Mesenchymal stem cell (in vitro differentiated cells and primary cell): ENCODE data around the gene NOXO1.
"Not testable (repeated sequence)": the region's sequence is repeated elsewhere in the genome, so short reads cannot be mapped to it uniquely, and the experiment has no call there.

Experiments used
- DNase-seq: peaks from one replicate; pipeline ENCODE4 v3.0.0-alpha.2; 2013
- H2AFZ ChIP-seq: one replicate; pipeline ENCODE4 v1.6.1; 2013; ENCODE audit warnings: low read depth, mild to moderate bottlenecking, control low read depth, inconsistent platforms, low read length, moderate library complexity
- H2AK5ac ChIP-seq: 2 replicates; pipeline ENCODE4 v1.6.1; 2013; ENCODE audit warnings: low read length, moderate library complexity, mild to moderate bottlenecking, inconsistent platforms; ENCODE audit not compliant: severe bottlenecking
- H2BK120ac ChIP-seq: one replicate; pipeline ENCODE4 v1.6.1; 2013; ENCODE audit warnings: low read depth, mild to moderate bottlenecking, inconsistent platforms, low read length, moderate library complexity
- H2BK12ac ChIP-seq, 2 experiments: one replicate each; pipeline ENCODE4 v1.6.1; 2013; ENCODE audit warnings: inconsistent platforms in 2 of 2, low read length in 2 of 2, mild to moderate bottlenecking in 2 of 2, moderate library complexity in 2 of 2, control low read depth in 1 of 2
- H2BK15ac ChIP-seq: one replicate; pipeline ENCODE4 v1.6.1; 2013; ENCODE audit warnings: mild to moderate bottlenecking, low read depth, inconsistent platforms; ENCODE audit not compliant: poor library complexity, severe bottlenecking
- H2BK5ac ChIP-seq: 2 replicates; pipeline ENCODE4 v1.6.1; 2013; ENCODE audit warnings: low read depth, mild to moderate bottlenecking, low read length, control low read depth, inconsistent platforms; ENCODE audit not compliant: poor library complexity, severe bottlenecking
- H3K14ac ChIP-seq, 2 experiments: one replicate each; pipeline ENCODE4 v1.6.1; 2013; ENCODE audit warnings: inconsistent platforms in 2 of 2, low read length in 2 of 2, control low read depth in 1 of 2, mild to moderate bottlenecking in 1 of 2, moderate library complexity in 1 of 2
- H3K18ac ChIP-seq, 2 experiments: one replicate each; pipeline ENCODE4 v1.6.1; 2013; ENCODE audit warnings: inconsistent platforms in 2 of 2, low read length in 2 of 2, control low read depth in 1 of 2, low read depth in 1 of 2, mild to moderate bottlenecking in 1 of 2
- H3K23ac ChIP-seq, 2 experiments: one replicate each; pipeline ENCODE4 v1.6.1; 2013; ENCODE audit warnings: inconsistent platforms in 2 of 2, low read length in 2 of 2, mild to moderate bottlenecking in 2 of 2, moderate library complexity in 2 of 2, control low read depth in 1 of 2
- H3K27ac ChIP-seq: 2 replicates; pipeline ENCODE4 v1.5.1; 2013; ENCODE audit warnings: mild to moderate bottlenecking, moderate library complexity, low read length, control low read depth, inconsistent platforms; ENCODE audit not compliant: poor library complexity, severe bottlenecking
- H3K27me3 ChIP-seq, 2 experiments: 2 replicates each; pipeline versions ENCODE4 v1.6.1 to v1.7.0; 2013; ENCODE audit warnings: low read length in 2 of 2, mild to moderate bottlenecking in 2 of 2, moderate library complexity in 2 of 2, control low read depth in 1 of 2, inconsistent platforms in 1 of 2; ENCODE audit not compliant: control insufficient read depth in 1 of 2, insufficient read depth in 1 of 2
- H3K36me3 ChIP-seq, 2 experiments: 2 replicates each; pipeline versions ENCODE4 v1.6.1 to v1.7.0; 2013; ENCODE audit warnings: low read length in 2 of 2, control low read depth in 1 of 2, inconsistent platforms in 1 of 2, low read depth in 1 of 2, mild to moderate bottlenecking in 1 of 2; ENCODE audit not compliant: insufficient read depth in 2 of 2, control insufficient read depth in 1 of 2
- H3K4ac ChIP-seq, 2 experiments: one replicate each; pipeline ENCODE4 v1.6.1; 2013; ENCODE audit warnings: inconsistent platforms in 2 of 2, low read length in 2 of 2, mild to moderate bottlenecking in 2 of 2, moderate library complexity in 2 of 2, control low read depth in 1 of 2, low read depth in 1 of 2
- H3K4me1 ChIP-seq: 2 replicates; pipeline ENCODE4 v1.6.1; 2013; ENCODE audit warnings: low read depth, low read length, control low read depth; ENCODE audit not compliant: control insufficient read depth, insufficient read depth
- H3K4me2 ChIP-seq: 2 replicates; pipeline ENCODE4 v1.6.1; 2013; ENCODE audit warnings: low read length, mild to moderate bottlenecking, inconsistent platforms; ENCODE audit not compliant: poor library complexity, severe bottlenecking
- H3K4me3 ChIP-seq, 2 experiments: 2 replicates each; pipeline versions ENCODE4 v1.5.1 to v1.7.0; 2013; ENCODE audit warnings: low read length in 2 of 2, mild to moderate bottlenecking in 2 of 2, control low read depth in 1 of 2, low read depth in 1 of 2; ENCODE audit not compliant: insufficient read depth in 1 of 2
- H3K79me1 ChIP-seq: replicated peaks from 2 replicates; pipeline ENCODE4 v1.6.1; 2013; ENCODE audit warnings: mild to moderate bottlenecking, control low read depth, low read length, inconsistent platforms; ENCODE audit not compliant: poor library complexity, severe bottlenecking
- H3K9ac ChIP-seq: 2 replicates; pipeline ENCODE4 v1.7.0; 2013; ENCODE audit warnings: mild to moderate bottlenecking, low read length, moderate library complexity
- H3K9me3 ChIP-seq: 2 replicates; pipeline ENCODE4 v1.7.0; 2013; ENCODE audit warnings: mild to moderate bottlenecking, low read length; ENCODE audit not compliant: control insufficient read depth
- H4K8ac ChIP-seq: one replicate; pipeline ENCODE4 v1.6.1; 2013; ENCODE audit warnings: inconsistent platforms, mild to moderate bottlenecking, low read length, moderate library complexity
- H4K91ac ChIP-seq: one replicate; pipeline ENCODE4 v1.6.1; 2013; ENCODE audit warnings: mild to moderate bottlenecking, low read length, inconsistent platforms
- WGBS: methylation state at CpG from one replicate; pipeline ENCODE4 v1.1.7; 2013; ENCODE audit warnings: mixed read lengths; 5-methylcytosine and 5-hydroxymethylcytosine counted together

NOXO1 gene

DNA sequence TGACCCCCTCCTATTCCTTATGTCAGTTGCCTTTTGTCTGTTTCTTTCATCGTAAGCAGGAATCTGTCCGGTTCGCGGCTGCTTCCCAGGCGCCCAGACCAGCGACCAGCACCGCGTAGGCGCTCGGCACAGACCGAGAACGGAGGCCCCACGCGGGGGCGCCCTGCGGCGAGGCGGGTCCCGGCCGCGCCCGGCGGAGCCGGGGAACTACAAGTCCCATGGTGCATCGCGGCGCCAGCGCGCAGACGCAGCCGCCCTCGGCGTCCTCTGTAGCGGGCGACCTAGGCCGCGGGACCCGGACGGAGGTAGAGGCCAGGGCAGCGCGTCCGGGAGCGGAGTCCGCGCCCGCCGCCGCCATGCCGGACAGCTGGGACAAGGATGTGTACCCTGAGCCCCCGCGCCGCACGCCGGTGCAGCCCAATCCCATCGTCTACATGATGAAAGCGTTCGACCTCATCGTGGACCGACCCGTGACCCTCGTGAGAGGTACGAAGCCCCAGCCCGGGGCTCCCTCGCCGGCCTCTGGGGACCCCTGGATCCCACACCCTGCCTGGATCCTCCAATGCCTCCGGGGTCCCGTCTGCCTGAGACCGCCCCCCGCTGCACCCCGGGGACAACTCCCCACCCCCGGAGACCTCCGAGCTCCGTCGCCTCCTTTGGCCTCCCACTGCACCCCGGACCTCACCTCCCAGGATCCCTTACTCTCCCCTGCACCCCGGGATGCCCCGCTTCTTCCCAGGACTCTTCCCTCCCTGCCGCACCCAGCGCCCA, 21.8 kb downstream of the NOXO1 start, which contains the start of gene NDUFB10:
Gene NDUFB10 (plus strand): TSS at position 270 of the 771 bp plus-strand sequence. CDS start 87 bp downstream, at position 357.
- Histone ChIP-seq H4K8ac (peak within 1 kb of the TSS; percentile 99), H2BK120ac (peak within 1 kb of the TSS; percentile 27), H2BK15ac (peak within 1 kb of the TSS; percentile 44), H3K4ac (peak within 1 kb of the TSS; percentile 42 to 86), H3K23ac (peak within 1 kb of the TSS in 1 of 2 experiments; percentile 98), H3K4me1 (peaks cover 26% of the 10 kb centered on the region), H2BK5ac (peak within 1 kb of the TSS; percentile 85), H3K27ac (peak within 1 kb of the TSS; percentile 34), H4K91ac (peak within 1 kb of the TSS; percentile 88), H3K9ac (peak within 1 kb of the TSS; percentile 93), H2BK12ac (peak within 1 kb of the TSS in 1 of 2 experiments; percentile 72), H3K79me1 (no peaks in the 10 kb centered on the region), H2AFZ (peak within 1 kb of the TSS; percentile 62), H3K4me3 (peak within 1 kb of the TSS; percentile 90 to 91), H3K9me3 (peaks cover 4% of the 10 kb centered on the region), H3K36me3 (peaks cover 23 to 34% of the 10 kb centered on the region in 2 experiments), H3K18ac (peak within 1 kb of the TSS; percentile 97 to 98), H3K14ac (peak within 1 kb of the TSS; percentile 5 to 99), H3K4me2 (peak within 1 kb of the TSS; percentile 85), H3K27me3 (peaks cover 0 to 3% of the 10 kb centered on the region in 2 experiments), H2AK5ac (peak within 1 kb of the TSS; percentile 44)
- peak; percentile 88 for DNase-seq
- 1% methylated on average over 73 of the region's 79 CpGs for whole genome bisulfite sequencing

DNA sequence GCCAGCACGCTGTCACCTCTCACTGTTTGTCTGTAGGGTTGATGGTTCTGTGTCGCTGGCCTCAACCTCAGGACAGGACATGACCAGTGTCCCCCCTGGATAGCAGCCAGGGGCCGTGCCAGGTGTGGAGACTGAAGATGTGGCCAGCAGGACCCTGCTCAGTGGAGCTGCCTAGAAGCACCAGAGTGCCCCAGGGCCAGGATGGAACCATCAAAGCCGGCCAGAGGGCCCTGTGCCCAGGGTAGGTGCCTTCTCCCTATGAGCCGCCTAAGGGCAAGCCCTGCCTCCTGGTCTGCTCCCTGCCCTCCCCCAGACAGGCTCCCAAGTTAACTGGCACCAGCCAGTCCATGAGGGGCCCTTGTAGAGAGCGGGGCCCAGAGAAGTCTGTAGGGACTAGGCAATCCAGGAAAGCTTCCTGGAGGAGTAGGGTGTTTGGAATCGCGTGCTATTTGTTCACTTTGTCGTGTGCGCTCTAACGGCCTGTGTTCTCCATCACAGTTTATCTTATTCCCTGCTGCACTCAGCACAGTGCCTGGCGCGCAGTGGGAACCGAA, 22.5 kb downstream of the NOXO1 start:
- H2BK15ac ChIP-seq: peak overlapping the region; percentile 44
- no peak for DNase-seq
- peak overlapping the region; percentile 20 to 90 for H3K4me3 ChIP-seq
- H3K9me3 ChIP-seq: peaks cover 3% of the 10 kb centered on the region
- H4K91ac ChIP-seq: peak overlapping the region; percentile 64
- WGBS: 62% methylated on average over 13 of the region's 14 CpGs
- peak overlapping the region; percentile 93 for H3K9ac ChIP-seq
- no peak overlapping the region for H3K23ac ChIP-seq
- peaks cover 0 to 3% of the 10 kb centered on the region in 2 experiments for H3K27me3 ChIP-seq
- H3K4me1 ChIP-seq: peaks cover 27% of the 10 kb centered on the region
- H3K4me2 ChIP-seq: peak overlapping the region; percentile 85
- H3K79me1 ChIP-seq: no peaks in the 10 kb centered on the region
- H3K36me3 ChIP-seq: peaks cover 23 to 31% of the 10 kb centered on the region in 2 experiments
- H3K18ac ChIP-seq: peak overlapping the region; percentile 11 to 86
- H2BK120ac ChIP-seq: peak overlapping the region; percentile 27
- H2AFZ ChIP-seq: no peak overlapping the region
- H4K8ac ChIP-seq: peak overlapping the region; percentile 94
- peak overlapping the region in 1 of 2 experiments; percentile 72 for H2BK12ac ChIP-seq
- peak overlapping the region; percentile 44 for H2AK5ac ChIP-seq
- no peak overlapping the region for H2BK5ac ChIP-seq
- no peak overlapping the region for H3K4ac ChIP-seq
- H3K14ac ChIP-seq: no peak overlapping the region
- H3K27ac ChIP-seq: no peak overlapping the region

DNA sequence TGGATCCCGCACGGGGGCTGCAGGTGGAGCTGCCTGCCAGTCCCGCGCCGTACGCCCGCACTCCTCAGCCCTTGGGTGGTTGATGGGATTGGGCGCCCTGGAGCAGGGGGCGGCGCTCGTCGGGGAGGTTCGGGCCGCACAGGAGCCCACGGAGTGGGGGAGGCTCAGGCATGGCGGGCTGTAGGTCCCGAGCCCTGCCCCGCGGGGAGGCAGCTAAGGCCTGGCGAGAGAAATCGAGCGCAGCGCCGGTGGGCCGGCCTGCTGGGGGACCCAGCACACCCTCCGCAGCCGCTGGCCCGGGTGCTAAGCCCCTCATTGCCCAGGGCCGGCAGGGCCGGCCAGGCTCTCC, 23.2 kb downstream of the NOXO1 start:
- H3K9me3 ChIP-seq, H3K79me1 ChIP-seq, H2BK120ac ChIP-seq, H3K4me3 ChIP-seq, H3K14ac ChIP-seq, H3K18ac ChIP-seq, H2BK12ac ChIP-seq, H4K8ac ChIP-seq, H4K91ac ChIP-seq, H3K23ac ChIP-seq, H3K9ac ChIP-seq, H2AK5ac ChIP-seq, DNase-seq, H2BK15ac ChIP-seq, H2BK5ac ChIP-seq, H3K4ac ChIP-seq, H3K27ac ChIP-seq, H3K27me3 ChIP-seq, H2AFZ ChIP-seq, H3K4me2 ChIP-seq: not testable (repeated sequence)
- H3K4me1 ChIP-seq: peaks cover 29% of the 10 kb centered on the region
- WGBS: 92% methylated on average over 28 of the region's 30 CpGs
- peaks cover 21 to 24% of the 10 kb centered on the region in 2 experiments for H3K36me3 ChIP-seq

GRCh38 chr16:1957434-1958142, 23.7 kb downstream of the NOXO1 start:
- not testable (repeated sequence) for H2BK15ac ChIP-seq, H3K4me2 ChIP-seq, H2AK5ac ChIP-seq, H3K14ac ChIP-seq, H3K27me3 ChIP-seq, H2BK120ac ChIP-seq, H2AFZ ChIP-seq, H3K9ac ChIP-seq, H3K9me3 ChIP-seq, H3K27ac ChIP-seq, H3K18ac ChIP-seq, H3K79me1 ChIP-seq, H4K8ac ChIP-seq, H3K23ac ChIP-seq, H3K4me3 ChIP-seq, H2BK12ac ChIP-seq, DNase-seq, H2BK5ac ChIP-seq, H3K4ac ChIP-seq, H4K91ac ChIP-seq
- peaks cover 25% of the 10 kb centered on the region for H3K4me1 ChIP-seq
- peaks cover 16 to 19% of the 10 kb centered on the region in 2 experiments for H3K36me3 ChIP-seq
- WGBS: 94% methylated on average over 19 of the region's 22 CpGs
